ENCODE data around the gene ABCC12.

GRCh38 chr16:48162839-48163410 lies 7.1 kb upstream of the ABCC12 start:
- TF ChIP-seq POLR2A (IDR thresholded peaks at IDR 0.05) (no peak), CTCF (IDR thresholded peaks at IDR 0.05) (no peak), EP300 (IDR thresholded peaks at IDR 0.05) (no peak), POLR2AphosphoS5 (IDR thresholded peaks at IDR 0.05) (no peak)
